ENCODE results near the gene MORN1. TPM values are rescaled to one million over a fixed set of nuclear protein-coding genes. Genes with fewer than 3 reads are reported as not detected.

MORN1 gene
- total and polyA plus RNA-seq, 2 of the 8 experiments (the other 6 are each of a cell fraction or from before 2014, with no cell fraction given) = 5.0 to 9.1 TPM

DNA sequence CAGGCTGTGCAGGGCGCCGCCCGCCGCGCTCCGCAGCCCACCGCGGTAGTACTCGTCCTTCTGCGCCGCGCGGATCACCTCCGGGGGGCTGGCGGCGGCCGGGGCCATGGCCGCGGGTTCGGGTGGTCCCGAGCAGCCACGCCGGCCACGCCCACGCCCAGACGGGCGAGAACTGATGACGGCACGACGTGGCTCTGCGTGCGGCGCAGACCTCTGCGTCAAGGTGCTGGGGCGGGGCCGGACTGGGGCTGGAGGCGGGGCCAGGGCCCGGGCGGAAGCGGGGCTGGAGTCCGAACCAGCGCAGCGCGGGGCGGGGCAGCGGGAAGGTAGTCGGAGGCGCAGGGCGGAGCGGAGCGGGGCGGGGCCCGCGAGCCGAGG, 21.0 kb upstream of the MORN1 start, which contains the start of gene PEX10 (continued):
- TF ChIP-seq RNF2 (IDR thresholded peaks at IDR 0.05; ENCODE audit: borderline replicate concordance, low read depth, low read length, missing control alignments, poor library complexity, severe bottlenecking) = no peak
- TF ChIP-seq CBX8 (IDR thresholded peaks at IDR 0.05; ENCODE audit: borderline replicate concordance, low read depth, low read length) = no peak

Data from H1 (cell line).